Colonic mucosa (tissue), 4 donors: Measurements from ENCODE around the gene ATE1. TPM values are rescaled to one million over a fixed set of nuclear protein-coding genes. Genes with fewer than 3 reads are reported as not detected.

Source experiments
- DNase-seq: peaks from one replicate; pipeline ENCODE4 v3.0.0-alpha.2; 2020
- H3K27ac ChIP-seq: fragments of 200-600 bp; one replicate; pipeline ENCODE4 v1.8.0; 2021
- H3K27me3 ChIP-seq: fragments of 200-600 bp; one replicate; pipeline ENCODE4 v1.8.0; 2021
- H3K36me3 ChIP-seq: fragments of 200-600 bp; one replicate; pipeline ENCODE4 v1.8.0; 2021
- H3K4me1 ChIP-seq: fragments of 200-600 bp; one replicate; pipeline ENCODE4 v1.8.0; 2021; ENCODE audit warnings: mild to moderate bottlenecking
- H3K4me3 ChIP-seq: fragments of 200-600 bp; one replicate; pipeline ENCODE4 v1.8.0; 2021
- H3K9ac ChIP-seq, 2 donors: one replicate each; pipeline ENCODE4 v1.7.0; 2013; ENCODE audit warnings: control low read depth in 2 of 2, low read depth in 2 of 2, low read length in 2 of 2
- H3K9me3 ChIP-seq: fragments of 200-600 bp; one replicate; pipeline ENCODE4 v1.8.0; 2021
- CTCF ChIP-seq: fragments of 200-600 bp; IDR thresholded peaks from one replicate; pipeline ENCODE4 v1.8.0; 2022; ENCODE audit warnings: antibody characterized with exemption, mild to moderate bottlenecking
- intact Hi-C: fragments of 100-400 bp; cut with DNase I; formaldehyde crosslinking; loops from one replicate; pipeline ENCODE4 v1.14.1; 2022
- total RNA-seq, 2 donors: library from RNA; stranded (reverse); fragmentation: NEBNext Ultra II Directional in 1 of 2; extraction: Animal tissue kit (Norgen Biotek cat#: 25700) in 1 of 2; gene quantifications; one replicate each; pipeline ENCODE4 v1.2.1, GENCODE V29; 2021
- donor health status: healthy.
- donor health status: DM: no; HTN: no; CAD: no.
- donor health status: DM: no; HTN: no; CAD: no.

The ATE1 gene
- total RNA-seq, 2 donors from 2014 or later: 32.9 to 78.0 TPM

DNA sequence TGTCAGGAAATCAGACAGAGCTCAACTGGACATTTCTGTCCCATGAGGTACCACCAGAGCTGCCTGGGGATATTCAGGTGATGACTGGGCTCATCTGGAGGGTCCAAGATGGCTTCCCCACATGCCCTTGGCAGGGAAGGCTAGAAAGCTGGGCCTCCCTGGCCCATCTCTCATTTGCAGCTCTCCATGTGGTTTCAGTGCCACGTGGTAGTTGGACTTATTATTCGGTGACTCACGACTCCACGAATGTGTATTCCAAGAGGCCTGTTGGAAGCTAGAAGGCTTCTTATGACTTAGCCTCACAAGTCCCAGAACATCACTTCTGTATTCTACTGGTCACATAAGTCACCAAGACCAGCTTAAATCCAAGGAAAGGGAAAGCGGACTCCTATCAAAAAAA, 24.4 kb upstream of the ATE1 start:
- Histone ChIP-seq H3K9ac (no peak overlapping the region), H3K9me3 (no peaks in the 10 kb centered on the region), H3K36me3 (no peaks in the 10 kb centered on the region), H3K4me1 (no peaks in the 10 kb centered on the region), H3K4me3 (no peak overlapping the region), H3K27me3 (no peaks in the 10 kb centered on the region), H3K27ac (no peak overlapping the region)
- intact Hi-C loops: no loop called here
- no peak for DNase-seq
- no peak for TF ChIP-seq CTCF

- H3K36me3 ChIP-seq: no peaks in the 10 kb centered on the region
- H3K4me3 ChIP-seq: no peak overlapping the region
- no peaks in the 10 kb centered on the region for H3K4me1 ChIP-seq
- H3K9me3 ChIP-seq: no peaks in the 10 kb centered on the region
- no peaks in the 10 kb centered on the region for H3K27me3 ChIP-seq
- no peak for DNase-seq
- TF ChIP-seq CTCF: no peak
- H3K27ac ChIP-seq: no peak overlapping the region
- intact Hi-C loops: no loop called here
- H3K9ac ChIP-seq: no peak overlapping the region
Measured at GRCh38 chr10:121949451-121949850, 21.6 kb upstream of the ATE1 start.

DNA sequence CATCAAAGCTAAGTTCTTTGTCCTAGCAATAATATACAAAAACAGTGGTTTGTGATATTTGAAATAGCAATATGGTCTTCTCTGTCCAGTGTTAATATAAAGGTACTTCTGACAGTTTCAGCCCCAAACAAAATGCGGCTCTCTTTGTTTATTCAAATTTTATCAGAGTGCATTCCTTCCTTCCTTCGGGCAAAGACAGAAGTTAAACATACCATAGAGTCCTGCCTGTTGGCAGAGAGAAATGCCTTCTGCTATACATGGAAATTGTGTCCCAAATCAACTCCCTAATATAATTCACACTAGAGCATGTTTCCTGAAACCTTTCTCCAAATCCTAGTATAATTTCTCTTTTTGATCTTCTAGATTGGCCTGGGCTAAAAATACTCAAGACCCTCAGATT, 21.2 kb upstream of the ATE1 start:
- DNase-seq: no peak
- H3K36me3 ChIP-seq: no peaks in the 10 kb centered on the region
- intact Hi-C loops: no loop called here
- no peak overlapping the region for H3K4me3 ChIP-seq
- no peak overlapping the region for H3K9ac ChIP-seq
- no peaks in the 10 kb centered on the region for H3K4me1 ChIP-seq
- H3K27ac ChIP-seq: no peak overlapping the region
- no peaks in the 10 kb centered on the region for H3K27me3 ChIP-seq
- no peak for TF ChIP-seq CTCF
- H3K9me3 ChIP-seq: no peaks in the 10 kb centered on the region

- no peak overlapping the region for H3K4me3 ChIP-seq
- DNase-seq: no peak
- intact Hi-C loops: no loop called here
Measured at GRCh38 chr10:121947343-121948330, 19.8 kb upstream of the ATE1 start.

More at GRCh38 chr10:121947343-121948330, 19.8 kb upstream of the ATE1 start:
- Histone ChIP-seq H3K9me3 (no peaks in the 10 kb centered on the region), H3K27me3 (no peaks in the 10 kb centered on the region), H3K27ac (no peak overlapping the region), H3K36me3 (no peaks in the 10 kb centered on the region), H3K4me1 (no peaks in the 10 kb centered on the region), H3K9ac (no peak overlapping the region)
- TF ChIP-seq CTCF: no peak
